DND-41 (cell line): ENCODE results near the gene CPEB1.

ENCODE experiments used
- ATAC-seq: fragments of 200-7000 bp; cut with Tn5 transposase; 3 replicates; pipeline ENCODE4 v1.9.1; 2021; ENCODE audit warnings: low read depth; ENCODE audit not compliant: insufficient read depth
- DNase-seq: peaks from one replicate; pipeline ENCODE4 v3.0.0-alpha.2; 2020
- H2AFZ ChIP-seq: 2 replicates; pipeline ENCODE4 v1.6.0; 2012; ENCODE audit warnings: low read depth, low read length
- H3K27ac ChIP-seq: 2 replicates; pipeline ENCODE4 v1.5.1; 2012; ENCODE audit warnings: low read length, inconsistent platforms
- H3K27me3 ChIP-seq: fragments of 200-600 bp; sonication (generic); 2 replicates; pipeline ENCODE4 v1.6.0; 2012; ENCODE audit warnings: low read length, mild to moderate bottlenecking, inconsistent platforms; ENCODE audit not compliant: insufficient read depth, poor library complexity
- H3K36me3 ChIP-seq: 2 replicates; pipeline ENCODE4 v1.5.1; 2012; ENCODE audit warnings: low read length, inconsistent platforms; ENCODE audit not compliant: insufficient read depth
- H3K4me1 ChIP-seq: 2 replicates; pipeline ENCODE4 v1.5.1; 2012; ENCODE audit warnings: mild to moderate bottlenecking, low read length; ENCODE audit not compliant: insufficient read depth
- H3K4me2 ChIP-seq: 2 replicates; pipeline ENCODE4 v1.6.0; 2012; ENCODE audit warnings: mild to moderate bottlenecking, moderate library complexity, low read length, inconsistent platforms; ENCODE audit not compliant: insufficient read depth
- H3K4me3 ChIP-seq, 2 experiments: fragments of 200-600 bp in 1 of 2; shearing (Covaris generic) in 1 of 2; 2 replicates each; pipeline ENCODE4 v1.5.1; 2012 to 2016; ENCODE audit warnings: inconsistent platforms in 2 of 2, low read length in 2 of 2, mild to moderate bottlenecking in 2 of 2, low read depth in 1 of 2, moderate library complexity in 1 of 2
- H3K79me2 ChIP-seq: 2 replicates; pipeline ENCODE4 v1.6.0; 2012; ENCODE audit warnings: low read length, inconsistent platforms; ENCODE audit not compliant: insufficient read depth
- H3K9ac ChIP-seq: 2 replicates; pipeline ENCODE4 v1.6.0; 2012; ENCODE audit warnings: low read depth, mild to moderate bottlenecking, inconsistent platforms, low read length, moderate library complexity
- H3K9me3 ChIP-seq: 2 replicates; pipeline ENCODE4 v1.5.1; 2012; ENCODE audit warnings: low read length, moderate library complexity, mild to moderate bottlenecking, inconsistent platforms; ENCODE audit not compliant: insufficient read depth, severe bottlenecking
- H4K20me1 ChIP-seq: 2 replicates; pipeline ENCODE4 v1.6.0; 2012; ENCODE audit warnings: low read length; ENCODE audit not compliant: insufficient read depth
- CTCF ChIP-seq: IDR thresholded peaks from 2 replicates; pipeline ENCODE4 v1.5.1; 2012; ENCODE audit warnings: borderline replicate concordance, low read length, moderate library complexity, mild to moderate bottlenecking; ENCODE audit not compliant: poor library complexity, severe bottlenecking; ENCODE audit errors: extremely low read depth
- EZH2 ChIP-seq: IDR thresholded peaks from 3 replicates; pipeline ENCODE4 v1.6.1; 2012; ENCODE audit warnings: borderline replicate concordance, low read depth, mild to moderate bottlenecking, moderate library complexity, low read length, inconsistent platforms; ENCODE audit not compliant: severe bottlenecking

Gene CPEB1

GRCh38 chr15:82545478-82545877 lies 101.7 kb downstream of the CPEB1 start:
- Histone ChIP-seq H3K9ac (no peak overlapping the region), H3K4me3 (no peak overlapping the region), H2AFZ (no peak overlapping the region), H3K27ac (no peak overlapping the region), H3K27me3 (peaks cover 8% of the 10 kb centered on the region), H3K4me1 (peaks cover 12% of the 10 kb centered on the region), H4K20me1 (no peaks in the 10 kb centered on the region), H3K79me2 (peaks cover 4% of the 10 kb centered on the region), H3K4me2 (no peak overlapping the region), H3K36me3 (no peaks in the 10 kb centered on the region; the same call in 1 of the 2 replicates), H3K9me3 (no peaks in the 10 kb centered on the region)
- no peak for ATAC-seq
- no peak for TF ChIP-seq EZH2
- TF ChIP-seq CTCF: no peak
- no peak for DNase-seq

GRCh38 chr15:82545002-82545401 lies 102.2 kb downstream of the CPEB1 start:
- Histone ChIP-seq H3K9ac (no peak overlapping the region), H3K4me1 (peaks cover 12% of the 10 kb centered on the region), H3K79me2 (peaks cover 8% of the 10 kb centered on the region), H3K27ac (no peak overlapping the region), H3K9me3 (no peaks in the 10 kb centered on the region), H3K27me3 (peaks cover 5% of the 10 kb centered on the region), H2AFZ (no peak overlapping the region), H4K20me1 (peaks cover 2% of the 10 kb centered on the region; the same call in 1 of the 2 replicates), H3K36me3 (peaks cover 2% of the 10 kb centered on the region; the same call in 1 of the 2 replicates), H3K4me3 (no peak overlapping the region), H3K4me2 (no peak overlapping the region)
- no peak for ATAC-seq
- no peak for DNase-seq
- TF ChIP-seq CTCF (no peak), EZH2 (no peak)

- H3K4me2 ChIP-seq: no peak overlapping the region
- peaks cover 12% of the 10 kb centered on the region for H3K4me1 ChIP-seq
- TF ChIP-seq CTCF: no peak
- TF ChIP-seq EZH2: no peak
These were observed 102.7 kb downstream of the CPEB1 start for GRCh38 chr15:82544431-82544830.

GRCh38 chr15:82543160-82543559 lies 104.0 kb downstream of the CPEB1 start:
- Histone ChIP-seq H3K9me3 (no peaks in the 10 kb centered on the region), H4K20me1 (peaks cover 19% of the 10 kb centered on the region), H3K4me1 (peaks cover 24% of the 10 kb centered on the region), H3K27me3 (peaks cover 3% of the 10 kb centered on the region), H3K27ac (no peak overlapping the region), H3K79me2 (peaks cover 26% of the 10 kb centered on the region), H3K36me3 (peaks cover 20% of the 10 kb centered on the region), H3K4me2 (no peak overlapping the region), H3K4me3 (no peak overlapping the region), H2AFZ (no peak overlapping the region), H3K9ac (no peak overlapping the region)
- ATAC-seq (no peak), DNase-seq (peak; percentile 39)
- TF ChIP-seq CTCF: no peak
- no peak for TF ChIP-seq EZH2

More at GRCh38 chr15:82544431-82544830, 102.7 kb downstream of the CPEB1 start:
- ATAC-seq (no peak), DNase-seq (no peak)
- H3K36me3 ChIP-seq: peaks cover 8% of the 10 kb centered on the region
- no peak overlapping the region for H3K27ac ChIP-seq
- peaks cover 7% of the 10 kb centered on the region for H4K20me1 ChIP-seq
- H3K79me2 ChIP-seq: peaks cover 13% of the 10 kb centered on the region
- no peak overlapping the region for H2AFZ ChIP-seq
- no peaks in the 10 kb centered on the region for H3K9me3 ChIP-seq
- H3K27me3 ChIP-seq: peaks cover 3% of the 10 kb centered on the region
- no peak overlapping the region for H3K9ac ChIP-seq
- H3K4me3 ChIP-seq: no peak overlapping the region
